Mesenchymal stem cell (in vitro differentiated cells and primary cell): Measurements from ENCODE around the gene SLC25A52.

Source experiments
- DNase-seq: peaks from one replicate; pipeline ENCODE4 v3.0.0-alpha.2; 2013
- H2AFZ ChIP-seq: one replicate; pipeline ENCODE4 v1.6.1; 2013; ENCODE audit warnings: low read depth, mild to moderate bottlenecking, control low read depth, inconsistent platforms, low read length, moderate library complexity
- H2AK5ac ChIP-seq: 2 replicates; pipeline ENCODE4 v1.6.1; 2013; ENCODE audit warnings: low read length, moderate library complexity, mild to moderate bottlenecking, inconsistent platforms; ENCODE audit not compliant: severe bottlenecking
- H2BK120ac ChIP-seq: one replicate; pipeline ENCODE4 v1.6.1; 2013; ENCODE audit warnings: low read depth, mild to moderate bottlenecking, inconsistent platforms, low read length, moderate library complexity
- H2BK12ac ChIP-seq, 2 experiments: one replicate each; pipeline ENCODE4 v1.6.1; 2013; ENCODE audit warnings: inconsistent platforms in 2 of 2, low read length in 2 of 2, mild to moderate bottlenecking in 2 of 2, moderate library complexity in 2 of 2, control low read depth in 1 of 2
- H2BK15ac ChIP-seq: one replicate; pipeline ENCODE4 v1.6.1; 2013; ENCODE audit warnings: mild to moderate bottlenecking, low read depth, inconsistent platforms; ENCODE audit not compliant: poor library complexity, severe bottlenecking
- H2BK5ac ChIP-seq: 2 replicates; pipeline ENCODE4 v1.6.1; 2013; ENCODE audit warnings: low read depth, mild to moderate bottlenecking, low read length, control low read depth, inconsistent platforms; ENCODE audit not compliant: poor library complexity, severe bottlenecking
- H3K14ac ChIP-seq, 2 experiments: one replicate each; pipeline ENCODE4 v1.6.1; 2013; ENCODE audit warnings: inconsistent platforms in 2 of 2, low read length in 2 of 2, control low read depth in 1 of 2, mild to moderate bottlenecking in 1 of 2, moderate library complexity in 1 of 2
- H3K18ac ChIP-seq, 2 experiments: one replicate each; pipeline ENCODE4 v1.6.1; 2013; ENCODE audit warnings: inconsistent platforms in 2 of 2, low read length in 2 of 2, control low read depth in 1 of 2, low read depth in 1 of 2, mild to moderate bottlenecking in 1 of 2
- H3K23ac ChIP-seq, 2 experiments: one replicate each; pipeline ENCODE4 v1.6.1; 2013; ENCODE audit warnings: inconsistent platforms in 2 of 2, low read length in 2 of 2, mild to moderate bottlenecking in 2 of 2, moderate library complexity in 2 of 2, control low read depth in 1 of 2
- H3K27ac ChIP-seq: 2 replicates; pipeline ENCODE4 v1.5.1; 2013; ENCODE audit warnings: mild to moderate bottlenecking, moderate library complexity, low read length, control low read depth, inconsistent platforms; ENCODE audit not compliant: poor library complexity, severe bottlenecking
- H3K27me3 ChIP-seq, 2 experiments: 2 replicates each; pipeline versions ENCODE4 v1.6.1 to v1.7.0; 2013; ENCODE audit warnings: low read length in 2 of 2, mild to moderate bottlenecking in 2 of 2, moderate library complexity in 2 of 2, control low read depth in 1 of 2, inconsistent platforms in 1 of 2; ENCODE audit not compliant: control insufficient read depth in 1 of 2, insufficient read depth in 1 of 2
- H3K36me3 ChIP-seq, 2 experiments: 2 replicates each; pipeline versions ENCODE4 v1.6.1 to v1.7.0; 2013; ENCODE audit warnings: low read length in 2 of 2, control low read depth in 1 of 2, inconsistent platforms in 1 of 2, low read depth in 1 of 2, mild to moderate bottlenecking in 1 of 2; ENCODE audit not compliant: insufficient read depth in 2 of 2, control insufficient read depth in 1 of 2
- H3K4ac ChIP-seq, 2 experiments: one replicate each; pipeline ENCODE4 v1.6.1; 2013; ENCODE audit warnings: inconsistent platforms in 2 of 2, low read length in 2 of 2, mild to moderate bottlenecking in 2 of 2, moderate library complexity in 2 of 2, control low read depth in 1 of 2, low read depth in 1 of 2
- H3K4me1 ChIP-seq: 2 replicates; pipeline ENCODE4 v1.6.1; 2013; ENCODE audit warnings: low read depth, low read length, control low read depth; ENCODE audit not compliant: control insufficient read depth, insufficient read depth
- H3K4me2 ChIP-seq: 2 replicates; pipeline ENCODE4 v1.6.1; 2013; ENCODE audit warnings: low read length, mild to moderate bottlenecking, inconsistent platforms; ENCODE audit not compliant: poor library complexity, severe bottlenecking
- H3K4me3 ChIP-seq, 2 experiments: 2 replicates each; pipeline versions ENCODE4 v1.5.1 to v1.7.0; 2013; ENCODE audit warnings: low read length in 2 of 2, mild to moderate bottlenecking in 2 of 2, control low read depth in 1 of 2, low read depth in 1 of 2; ENCODE audit not compliant: insufficient read depth in 1 of 2
- H3K79me1 ChIP-seq: replicated peaks from 2 replicates; pipeline ENCODE4 v1.6.1; 2013; ENCODE audit warnings: mild to moderate bottlenecking, control low read depth, low read length, inconsistent platforms; ENCODE audit not compliant: poor library complexity, severe bottlenecking
- H3K9ac ChIP-seq: 2 replicates; pipeline ENCODE4 v1.7.0; 2013; ENCODE audit warnings: mild to moderate bottlenecking, low read length, moderate library complexity
- H3K9me3 ChIP-seq: 2 replicates; pipeline ENCODE4 v1.7.0; 2013; ENCODE audit warnings: mild to moderate bottlenecking, low read length; ENCODE audit not compliant: control insufficient read depth
- H4K8ac ChIP-seq: one replicate; pipeline ENCODE4 v1.6.1; 2013; ENCODE audit warnings: inconsistent platforms, mild to moderate bottlenecking, low read length, moderate library complexity
- H4K91ac ChIP-seq: one replicate; pipeline ENCODE4 v1.6.1; 2013; ENCODE audit warnings: mild to moderate bottlenecking, low read length, inconsistent platforms
- WGBS: methylation state at CpG from one replicate; pipeline ENCODE4 v1.1.7; 2013; ENCODE audit warnings: mixed read lengths; 5-methylcytosine and 5-hydroxymethylcytosine counted together

The SLC25A52 gene

DNA sequence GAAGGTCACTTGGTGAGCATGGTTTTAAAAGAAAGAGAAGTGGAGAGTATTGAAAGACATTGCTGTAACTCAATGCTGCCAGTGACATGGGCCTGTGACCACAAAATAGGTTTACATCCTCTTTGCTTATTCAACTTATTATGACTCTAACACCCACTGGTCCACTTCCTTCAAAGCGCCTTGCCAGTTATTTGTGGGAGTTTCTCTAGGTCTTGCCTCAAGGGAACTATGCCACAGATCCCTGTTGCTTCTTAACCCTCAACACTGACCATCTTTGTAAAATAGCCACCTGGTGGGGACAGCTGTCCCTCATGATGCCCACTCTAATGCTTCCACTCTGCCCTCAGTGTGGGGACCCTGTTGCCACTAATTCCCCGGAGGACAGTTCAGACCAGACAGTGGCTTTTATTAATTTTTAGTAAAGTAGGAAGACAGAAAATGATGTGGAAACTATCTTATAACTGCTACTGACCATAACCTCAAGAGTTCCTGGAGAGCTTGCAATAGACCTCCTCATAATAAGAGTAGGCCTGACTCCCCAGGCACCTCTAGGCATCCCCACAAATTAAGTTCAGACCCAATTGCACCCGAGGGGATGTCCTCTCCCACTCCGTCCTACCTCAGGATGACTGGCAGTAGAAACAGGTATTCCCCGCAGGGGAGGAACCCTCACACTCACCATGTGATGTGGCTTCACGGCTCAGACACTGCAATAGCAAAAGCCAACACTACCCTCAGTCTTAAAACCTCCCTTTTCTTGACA, 31.3 kb upstream of the SLC25A52 start:
- Histone ChIP-seq H2BK120ac (no peak overlapping the region), H3K14ac (no peak overlapping the region), H3K4me2 (no peak overlapping the region), H3K4ac (no peak overlapping the region), H2AFZ (no peak overlapping the region), H4K8ac (no peak overlapping the region), H3K4me3 (no peak overlapping the region), H2BK5ac (no peak overlapping the region), H3K4me1 (no peaks in the 10 kb centered on the region), H3K9ac (no peak overlapping the region), H2BK15ac (no peak overlapping the region), H3K23ac (no peak overlapping the region), H3K36me3 (no peaks in the 10 kb centered on the region), H3K79me1 (no peaks in the 10 kb centered on the region), H4K91ac (no peak overlapping the region), H3K18ac (no peak overlapping the region), H3K27me3 (no peaks in the 10 kb centered on the region), H2BK12ac (no peak overlapping the region), H3K27ac (no peak overlapping the region), H2AK5ac (no peak overlapping the region), H3K9me3 (no peaks in the 10 kb centered on the region)
- no peak for DNase-seq
- 71% methylated on average over 5 of the region's 6 CpGs for WGBS

DNA sequence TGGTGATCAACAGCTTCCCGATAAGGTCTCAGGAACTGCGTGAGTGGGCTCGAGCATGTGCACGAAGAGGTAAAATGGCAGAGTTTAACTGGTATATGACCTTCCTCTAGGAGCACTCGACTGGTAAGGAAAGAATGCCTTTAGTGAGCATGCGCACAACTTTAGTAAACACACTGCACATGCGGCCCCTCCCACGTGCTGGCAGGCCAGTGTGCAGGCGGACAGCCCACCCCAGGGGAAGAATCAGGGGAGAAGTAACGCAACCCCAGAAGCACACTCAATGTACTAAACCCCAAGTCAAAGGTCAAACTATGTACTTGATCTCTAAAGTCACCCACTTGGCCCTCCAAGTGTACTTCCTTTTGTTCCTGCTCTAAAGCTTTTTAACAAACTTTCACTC, 28.7 kb upstream of the SLC25A52 start:
- Histone ChIP-seq H2BK5ac (no peak overlapping the region), H2AK5ac (no peak overlapping the region), H3K23ac (no peak overlapping the region), H3K4me1 (no peaks in the 10 kb centered on the region), H3K9me3 (no peaks in the 10 kb centered on the region), H3K4ac (no peak overlapping the region), H2AFZ (no peak overlapping the region), H2BK120ac (no peak overlapping the region), H4K91ac (no peak overlapping the region), H3K4me2 (no peak overlapping the region), H3K36me3 (no peaks in the 10 kb centered on the region), H3K4me3 (no peak overlapping the region), H4K8ac (no peak overlapping the region), H3K9ac (no peak overlapping the region), H3K27ac (no peak overlapping the region), H3K18ac (no peak overlapping the region), H3K79me1 (no peaks in the 10 kb centered on the region), H3K14ac (no peak overlapping the region), H2BK15ac (no peak overlapping the region), H2BK12ac (no peak overlapping the region), H3K27me3 (no peaks in the 10 kb centered on the region)
- WGBS = 82% methylated on average over 10 of the region's 10 CpGs
- no peak for DNase-seq

DNA sequence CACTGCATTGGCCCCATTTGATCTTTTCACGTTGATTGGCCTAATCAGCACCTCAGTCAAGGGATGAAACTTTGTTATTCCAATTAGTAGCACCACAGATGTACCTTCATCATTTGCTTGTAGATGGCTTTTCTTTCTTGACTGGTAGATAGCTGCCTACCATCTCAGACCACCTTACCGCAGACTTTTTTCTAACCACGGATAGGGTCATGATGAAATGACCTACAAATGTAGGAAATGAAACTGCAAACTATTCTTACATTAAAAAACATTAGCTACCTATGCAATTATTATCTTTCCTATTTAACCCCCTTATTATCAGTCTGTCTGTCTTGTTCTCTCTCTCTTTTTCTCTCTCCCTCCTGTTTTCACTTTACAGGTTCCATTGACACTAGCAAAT, 22.4 kb upstream of the SLC25A52 start:
- no peak overlapping the region for H2BK5ac ChIP-seq
- no peak overlapping the region for H2AK5ac ChIP-seq
- H3K4ac ChIP-seq = no peak overlapping the region
- H3K18ac ChIP-seq = no peak overlapping the region
- no peak overlapping the region for H3K14ac ChIP-seq
- no peak overlapping the region for H4K8ac ChIP-seq
- peaks cover 6% of the 10 kb centered on the region for H3K9me3 ChIP-seq
- no peak overlapping the region for H2AFZ ChIP-seq
- no peak overlapping the region for H3K4me2 ChIP-seq
- no peaks in the 10 kb centered on the region for H3K36me3 ChIP-seq
- no peak overlapping the region for H2BK120ac ChIP-seq
- no peak overlapping the region for H4K91ac ChIP-seq
- H2BK12ac ChIP-seq = no peak overlapping the region
- H3K23ac ChIP-seq = no peak overlapping the region
- H3K4me1 ChIP-seq = no peaks in the 10 kb centered on the region
- no peak overlapping the region for H3K9ac ChIP-seq
- H3K27ac ChIP-seq = no peak overlapping the region
- no peak overlapping the region for H2BK15ac ChIP-seq
- no peaks in the 10 kb centered on the region for H3K79me1 ChIP-seq
- 79% methylated on average over 3 of the region's 3 CpGs for WGBS
- no peaks in the 10 kb centered on the region for H3K27me3 ChIP-seq
- no peak overlapping the region for H3K4me3 ChIP-seq
- no peak for DNase-seq

DNA sequence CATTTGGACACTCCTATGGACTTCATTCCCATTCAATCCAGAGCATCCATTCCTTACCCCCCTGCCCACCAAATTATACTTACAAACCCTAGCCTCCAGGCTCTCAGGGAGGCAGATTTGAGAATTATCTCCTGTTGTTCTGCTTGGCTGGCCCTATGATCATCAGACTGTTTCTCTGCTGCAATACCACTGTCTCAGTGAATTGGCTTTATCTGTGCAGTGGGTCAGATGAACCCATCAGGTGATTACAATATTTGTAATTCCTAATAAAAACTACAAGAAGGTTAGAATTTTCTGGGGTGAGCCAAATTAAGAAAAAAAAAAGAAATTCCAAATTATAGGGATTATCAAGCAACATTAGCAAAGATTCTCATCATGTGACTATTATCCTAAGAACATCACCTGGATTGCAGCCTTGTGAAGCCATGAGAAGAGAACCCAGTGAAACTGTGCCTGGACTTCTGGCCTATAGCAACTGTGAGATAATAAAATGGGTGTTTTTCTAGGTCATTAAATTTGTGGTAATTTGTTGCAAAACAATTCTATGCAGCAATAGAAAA, 17.8 kb upstream of the SLC25A52 start:
- Histone ChIP-seq H3K4me1 (no peaks in the 10 kb centered on the region), H3K27ac (no peak overlapping the region), H3K18ac (no peak overlapping the region), H2BK15ac (no peak overlapping the region), H2AK5ac (no peak overlapping the region), H3K79me1 (no peaks in the 10 kb centered on the region), H3K4me2 (no peak overlapping the region), H3K4me3 (no peak overlapping the region), H2AFZ (no peak overlapping the region), H3K9ac (no peak overlapping the region), H4K91ac (no peak overlapping the region), H3K27me3 (no peaks in the 10 kb centered on the region), H2BK12ac (no peak overlapping the region), H3K23ac (no peak overlapping the region), H4K8ac (no peak overlapping the region), H2BK5ac (no peak overlapping the region), H3K4ac (no peak overlapping the region), H3K14ac (no peak overlapping the region), H3K36me3 (no peaks in the 10 kb centered on the region), H3K9me3 (peaks cover 8% of the 10 kb centered on the region), H2BK120ac (no peak overlapping the region)
- no peak for DNase-seq
